Measurements from ENCODE around the gene TANK. TPM values are rescaled to one million over a fixed set of nuclear protein-coding genes. Genes with fewer than 3 reads are reported as not detected.

Gene TANK, protein sequence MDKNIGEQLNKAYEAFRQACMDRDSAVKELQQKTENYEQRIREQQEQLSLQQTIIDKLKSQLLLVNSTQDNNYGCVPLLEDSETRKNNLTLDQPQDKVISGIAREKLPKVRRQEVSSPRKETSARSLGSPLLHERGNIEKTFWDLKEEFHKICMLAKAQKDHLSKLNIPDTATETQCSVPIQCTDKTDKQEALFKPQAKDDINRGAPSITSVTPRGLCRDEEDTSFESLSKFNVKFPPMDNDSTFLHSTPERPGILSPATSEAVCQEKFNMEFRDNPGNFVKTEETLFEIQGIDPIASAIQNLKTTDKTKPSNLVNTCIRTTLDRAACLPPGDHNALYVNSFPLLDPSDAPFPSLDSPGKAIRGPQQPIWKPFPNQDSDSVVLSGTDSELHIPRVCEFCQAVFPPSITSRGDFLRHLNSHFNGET
- total RNA-seq (2014; rRNA removed; shearing (Covaris generic)): 22.2 and 27.7 TPM in 2 replicates
- 35.4 and 36.5 TPM in 2 replicates for polyA plus RNA-seq (2016; fragmentation: Nextera tagmentation; extraction: Ambion mirVana)
- long read RNA-seq, transcript TANK-202 (8 exons, 2,171 nt): major isoform, 9 of 18 reads
- long read RNA-seq, partial matches to known transcripts: 3 of 18 reads
- long read RNA-seq, other reads (novel, unspliced or antisense): 6 of 18 reads

DNA sequence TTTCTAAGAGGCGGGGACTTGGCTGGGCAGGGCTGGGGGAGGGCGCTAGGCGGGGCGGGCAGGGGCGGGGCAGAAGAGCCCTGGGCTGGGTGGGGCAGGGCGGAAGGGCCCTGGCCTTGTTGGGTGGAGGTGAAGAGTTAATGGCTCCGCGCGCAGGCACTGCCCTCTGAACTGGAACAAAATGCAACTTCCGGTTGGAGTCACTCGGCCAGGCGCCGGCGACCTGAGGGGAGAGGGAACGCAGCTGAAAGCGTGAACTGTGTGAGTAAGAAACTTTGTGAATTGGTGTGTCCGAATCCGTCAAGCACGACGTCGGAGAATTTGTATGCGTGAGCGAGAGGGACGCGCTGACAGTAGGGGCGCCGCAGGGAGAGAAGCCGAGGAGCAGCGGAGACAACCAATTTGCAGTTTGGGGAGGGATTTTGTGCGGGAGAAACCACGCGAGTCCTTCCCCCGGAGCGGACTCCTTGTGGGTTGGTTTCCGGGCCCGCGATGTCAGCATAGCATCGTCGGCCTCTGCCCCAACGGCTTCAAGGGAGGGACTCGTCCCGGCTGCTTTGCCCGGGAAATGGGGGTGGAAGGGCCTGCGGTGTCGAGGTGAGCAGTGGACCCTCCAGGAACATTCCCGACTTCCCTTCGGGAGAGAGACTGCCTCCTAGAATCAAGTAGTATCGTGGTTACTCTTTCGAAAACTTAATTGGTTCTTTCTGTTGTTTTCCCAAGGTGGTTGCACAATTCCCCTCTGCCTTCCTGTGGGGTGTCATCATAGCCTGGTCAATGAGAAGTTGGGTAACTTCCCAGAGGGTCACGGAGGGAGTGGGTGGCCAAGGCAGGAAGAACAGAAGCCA lies at the start of gene TANK:
TSS of gene TANK (plus strand) at position 203 of the 848 bp plus-strand sequence. CDS start 19,235 bp downstream, outside the sequence.
- Mint-ChIP-seq H3K27ac (peak within 1 kb of the TSS; percentile 98), H3K36me3 (ENCODE audit: low read depth) (no peaks in the 10 kb centered on the region; the same call in 2 of the 3 replicates), H3K9me3 (no peaks in the 10 kb centered on the region), H3K4me1 (peaks cover 12% of the 10 kb centered on the region; the same call in 2 of the 3 replicates), H3K27me3 (ENCODE audit: insufficient read depth, low read depth, poor library complexity) (peaks cover 2% of the 10 kb centered on the region), H3K4me3 (peak within 1 kb of the TSS; percentile 99)
- TF ChIP-seq JUNB (IDR thresholded peaks at IDR 0.05; ENCODE audit: unreplicated experiment): no peak
- TF ChIP-seq, protein P1, sequence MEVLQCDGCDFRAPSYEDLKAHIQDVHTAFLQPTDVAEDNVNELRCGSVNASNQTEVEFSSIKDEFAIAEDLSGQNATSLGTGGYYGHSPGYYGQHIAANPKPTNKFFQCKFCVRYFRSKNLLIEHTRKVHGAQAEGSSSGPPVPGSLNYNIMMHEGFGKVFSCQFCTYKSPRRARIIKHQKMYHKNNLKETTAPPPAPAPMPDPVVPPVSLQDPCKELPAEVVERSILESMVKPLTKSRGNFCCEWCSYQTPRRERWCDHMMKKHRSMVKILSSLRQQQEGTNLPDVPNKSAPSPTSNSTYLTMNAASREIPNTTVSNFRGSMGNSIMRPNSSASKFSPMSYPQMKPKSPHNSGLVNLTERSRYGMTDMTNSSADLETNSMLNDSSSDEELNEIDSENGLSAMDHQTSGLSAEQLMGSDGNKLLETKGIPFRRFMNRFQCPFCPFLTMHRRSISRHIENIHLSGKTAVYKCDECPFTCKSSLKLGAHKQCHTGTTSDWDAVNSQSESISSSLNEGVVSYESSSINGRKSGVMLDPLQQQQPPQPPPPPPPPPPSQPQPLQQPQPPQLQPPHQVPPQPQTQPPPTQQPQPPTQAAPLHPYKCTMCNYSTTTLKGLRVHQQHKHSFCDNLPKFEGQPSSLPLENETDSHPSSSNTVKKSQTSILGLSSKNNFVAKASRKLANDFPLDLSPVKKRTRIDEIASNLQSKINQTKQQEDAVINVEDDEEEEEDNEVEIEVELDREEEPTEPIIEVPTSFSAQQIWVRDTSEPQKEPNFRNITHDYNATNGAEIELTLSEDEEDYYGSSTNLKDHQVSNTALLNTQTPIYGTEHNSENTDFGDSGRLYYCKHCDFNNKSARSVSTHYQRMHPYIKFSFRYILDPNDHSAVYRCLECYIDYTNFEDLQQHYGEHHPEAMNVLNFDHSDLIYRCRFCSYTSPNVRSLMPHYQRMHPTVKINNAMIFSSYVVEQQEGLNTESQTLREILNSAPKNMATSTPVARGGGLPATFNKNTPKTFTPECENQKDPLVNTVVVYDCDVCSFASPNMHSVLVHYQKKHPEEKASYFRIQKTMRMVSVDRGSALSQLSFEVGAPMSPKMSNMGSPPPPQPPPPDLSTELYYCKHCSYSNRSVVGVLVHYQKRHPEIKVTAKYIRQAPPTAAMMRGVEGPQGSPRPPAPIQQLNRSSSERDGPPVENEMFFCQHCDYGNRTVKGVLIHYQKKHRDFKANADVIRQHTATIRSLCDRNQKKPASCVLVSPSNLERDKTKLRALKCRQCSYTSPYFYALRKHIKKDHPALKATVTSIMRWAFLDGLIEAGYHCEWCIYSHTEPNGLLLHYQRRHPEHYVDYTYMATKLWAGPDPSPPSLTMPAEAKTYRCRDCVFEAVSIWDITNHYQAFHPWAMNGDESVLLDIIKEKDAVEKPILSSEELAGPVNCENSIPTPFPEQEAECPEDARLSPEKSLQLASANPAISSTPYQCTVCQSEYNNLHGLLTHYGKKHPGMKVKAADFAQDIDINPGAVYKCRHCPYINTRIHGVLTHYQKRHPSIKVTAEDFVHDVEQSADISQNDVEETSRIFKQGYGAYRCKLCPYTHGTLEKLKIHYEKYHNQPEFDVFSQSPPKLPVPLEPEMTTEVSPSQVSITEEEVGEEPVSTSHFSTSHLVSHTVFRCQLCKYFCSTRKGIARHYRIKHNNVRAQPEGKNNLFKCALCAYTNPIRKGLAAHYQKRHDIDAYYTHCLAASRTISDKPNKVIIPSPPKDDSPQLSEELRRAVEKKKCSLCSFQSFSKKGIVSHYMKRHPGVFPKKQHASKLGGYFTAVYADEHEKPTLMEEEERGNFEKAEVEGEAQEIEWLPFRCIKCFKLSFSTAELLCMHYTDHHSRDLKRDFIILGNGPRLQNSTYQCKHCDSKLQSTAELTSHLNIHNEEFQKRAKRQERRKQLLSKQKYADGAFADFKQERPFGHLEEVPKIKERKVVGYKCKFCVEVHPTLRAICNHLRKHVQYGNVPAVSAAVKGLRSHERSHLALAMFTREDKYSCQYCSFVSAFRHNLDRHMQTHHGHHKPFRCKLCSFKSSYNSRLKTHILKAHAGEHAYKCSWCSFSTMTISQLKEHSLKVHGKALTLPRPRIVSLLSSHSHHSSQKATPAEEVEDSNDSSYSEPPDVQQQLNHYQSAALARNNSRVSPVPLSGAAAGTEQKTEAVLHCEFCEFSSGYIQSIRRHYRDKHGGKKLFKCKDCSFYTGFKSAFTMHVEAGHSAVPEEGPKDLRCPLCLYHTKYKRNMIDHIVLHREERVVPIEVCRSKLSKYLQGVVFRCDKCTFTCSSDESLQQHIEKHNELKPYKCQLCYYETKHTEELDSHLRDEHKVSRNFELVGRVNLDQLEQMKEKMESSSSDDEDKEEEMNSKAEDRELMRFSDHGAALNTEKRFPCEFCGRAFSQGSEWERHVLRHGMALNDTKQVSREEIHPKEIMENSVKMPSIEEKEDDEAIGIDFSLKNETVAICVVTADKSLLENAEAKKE (CRISPR knock-in tag; IDR thresholded peaks at IDR 0.05): no peak
- no peak for TF ChIP-seq ZNF331 (CRISPR knock-in tag; IDR thresholded peaks at IDR 0.05; ENCODE audit: low read depth)
- TF ChIP-seq ZNF114 (CRISPR knock-in tag; IDR thresholded peaks at IDR 0.05): no peak
- TF ChIP-seq, protein P2, sequence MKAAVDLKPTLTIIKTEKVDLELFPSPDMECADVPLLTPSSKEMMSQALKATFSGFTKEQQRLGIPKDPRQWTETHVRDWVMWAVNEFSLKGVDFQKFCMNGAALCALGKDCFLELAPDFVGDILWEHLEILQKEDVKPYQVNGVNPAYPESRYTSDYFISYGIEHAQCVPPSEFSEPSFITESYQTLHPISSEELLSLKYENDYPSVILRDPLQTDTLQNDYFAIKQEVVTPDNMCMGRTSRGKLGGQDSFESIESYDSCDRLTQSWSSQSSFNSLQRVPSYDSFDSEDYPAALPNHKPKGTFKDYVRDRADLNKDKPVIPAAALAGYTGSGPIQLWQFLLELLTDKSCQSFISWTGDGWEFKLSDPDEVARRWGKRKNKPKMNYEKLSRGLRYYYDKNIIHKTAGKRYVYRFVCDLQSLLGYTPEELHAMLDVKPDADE (IDR thresholded peaks at IDR 0.05): peak; percentile 65; the same call in 1 of the 2 replicates
- TF ChIP-seq EZH2phosphoT487 (IDR thresholded peaks at IDR 0.05; ENCODE audit: unreplicated experiment): no peak
- peak; percentile 93 for TF ChIP-seq POLR2AphosphoS5 (IDR thresholded peaks at IDR 0.05; ENCODE audit: low read depth)
- peak; percentile 42 for TF ChIP-seq REST (IDR thresholded peaks at IDR 0.05; ENCODE audit: unreplicated experiment)
- TF ChIP-seq, protein P3, sequence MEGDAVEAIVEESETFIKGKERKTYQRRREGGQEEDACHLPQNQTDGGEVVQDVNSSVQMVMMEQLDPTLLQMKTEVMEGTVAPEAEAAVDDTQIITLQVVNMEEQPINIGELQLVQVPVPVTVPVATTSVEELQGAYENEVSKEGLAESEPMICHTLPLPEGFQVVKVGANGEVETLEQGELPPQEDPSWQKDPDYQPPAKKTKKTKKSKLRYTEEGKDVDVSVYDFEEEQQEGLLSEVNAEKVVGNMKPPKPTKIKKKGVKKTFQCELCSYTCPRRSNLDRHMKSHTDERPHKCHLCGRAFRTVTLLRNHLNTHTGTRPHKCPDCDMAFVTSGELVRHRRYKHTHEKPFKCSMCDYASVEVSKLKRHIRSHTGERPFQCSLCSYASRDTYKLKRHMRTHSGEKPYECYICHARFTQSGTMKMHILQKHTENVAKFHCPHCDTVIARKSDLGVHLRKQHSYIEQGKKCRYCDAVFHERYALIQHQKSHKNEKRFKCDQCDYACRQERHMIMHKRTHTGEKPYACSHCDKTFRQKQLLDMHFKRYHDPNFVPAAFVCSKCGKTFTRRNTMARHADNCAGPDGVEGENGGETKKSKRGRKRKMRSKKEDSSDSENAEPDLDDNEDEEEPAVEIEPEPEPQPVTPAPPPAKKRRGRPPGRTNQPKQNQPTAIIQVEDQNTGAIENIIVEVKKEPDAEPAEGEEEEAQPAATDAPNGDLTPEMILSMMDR (conservative IDR thresholded peaks at IDR 0.05; ENCODE audit: low read depth in 2 of 2): no peak
- no peak for TF ChIP-seq EZH2 (IDR thresholded peaks at IDR 0.05; ENCODE audit: low read depth, unreplicated experiment)
- 0 out of 2 replicates have a peak, but pooled peaks cover 5% of the 10 kb centered on the region for H3F3A ChIP-seq (replicated peaks; ENCODE audit: low read depth)
- peak; percentile 97 for DNase-seq (ENCODE audit: low spot score)
- peak; percentile 98 for ATAC-seq
- peak within 1 kb of the TSS; percentile 94 for H2AFZ ChIP-seq
- H3K4me1 ChIP-seq (ENCODE audit: insufficient read depth): no peaks in the 10 kb centered on the region; the same call in 1 of the 2 replicates
- H3K27me3 ChIP-seq (ENCODE audit: insufficient read depth): no peaks in the 10 kb centered on the region
- H3K36me3 ChIP-seq (ENCODE audit: insufficient read depth): no peaks in the 10 kb centered on the region
- no peaks in the 10 kb centered on the region for H3K9me2 ChIP-seq (ENCODE audit: insufficient read depth)
- H3K4me2 ChIP-seq: peak within 1 kb of the TSS; percentile 96
- peaks cover 27% of the 10 kb centered on the region for H3K79me2 ChIP-seq (replicated peaks; ENCODE audit: insufficient read depth)
- H3K4me3 ChIP-seq: peak within 1 kb of the TSS; percentile 77
- no peaks in the 10 kb centered on the region for H4K20me1 ChIP-seq (replicated peaks; ENCODE audit: insufficient read depth)
- H3K27ac ChIP-seq (ENCODE audit: low read depth): peak within 1 kb of the TSS; percentile 87
